Measurements from ENCODE around the gene FOXO3B. TPM values are rescaled to one million over a fixed set of nuclear protein-coding genes. Genes with fewer than 3 reads are reported as not detected.
"Not testable (repeated sequence)": the region's sequence is repeated elsewhere in the genome, so short reads cannot be mapped to it uniquely, and the experiment has no call there.

The FOXO3B gene
- 1.2 and 2.6 TPM in 2 replicates for total RNA-seq

DNA sequence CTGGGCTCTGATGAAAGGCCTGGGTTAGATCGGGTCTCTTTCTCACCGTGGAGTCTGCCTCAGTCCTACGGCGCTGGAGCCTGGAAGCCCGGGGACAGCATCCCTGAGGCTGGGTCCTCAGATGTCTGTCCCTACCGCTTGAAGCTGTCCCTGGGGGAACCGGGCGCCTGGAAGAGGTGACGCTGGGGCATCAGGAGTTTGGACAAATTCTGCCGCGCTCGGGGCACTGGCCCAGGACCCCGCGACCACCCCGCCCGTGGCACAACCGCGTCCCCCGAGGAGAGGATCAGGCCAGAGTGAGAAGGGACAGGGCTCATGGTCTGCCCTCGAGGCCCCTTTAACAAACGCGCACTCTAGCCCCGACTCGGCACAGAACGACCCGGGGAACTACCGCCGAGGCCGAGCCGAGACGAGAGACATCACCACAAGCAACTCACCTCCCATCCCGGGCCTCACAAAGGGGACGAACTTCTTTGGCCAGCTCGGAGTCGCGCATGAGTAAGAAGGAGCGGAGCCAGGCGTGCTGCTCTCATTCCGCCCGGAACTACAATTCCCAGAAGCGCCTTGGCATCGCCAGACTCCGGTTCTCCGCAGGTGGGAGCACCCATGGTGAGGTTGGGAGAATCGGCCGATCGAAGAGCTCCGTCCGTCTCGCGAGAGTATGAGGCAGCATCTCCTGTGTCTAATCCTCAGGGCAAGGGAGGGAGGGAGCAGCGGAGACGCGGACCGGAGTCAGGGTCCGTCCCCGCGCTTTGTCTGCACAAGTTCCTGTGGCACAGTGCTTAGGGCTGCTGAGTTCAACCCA is at the start of gene FOXO3B:
FOXO3B (minus strand) TSS at position 548 of the 805 bp plus-strand sequence. CDS start 663 bp downstream, outside the sequence.
- DNase-seq (ENCODE audit: low read depth): peak; percentile 85

DNA sequence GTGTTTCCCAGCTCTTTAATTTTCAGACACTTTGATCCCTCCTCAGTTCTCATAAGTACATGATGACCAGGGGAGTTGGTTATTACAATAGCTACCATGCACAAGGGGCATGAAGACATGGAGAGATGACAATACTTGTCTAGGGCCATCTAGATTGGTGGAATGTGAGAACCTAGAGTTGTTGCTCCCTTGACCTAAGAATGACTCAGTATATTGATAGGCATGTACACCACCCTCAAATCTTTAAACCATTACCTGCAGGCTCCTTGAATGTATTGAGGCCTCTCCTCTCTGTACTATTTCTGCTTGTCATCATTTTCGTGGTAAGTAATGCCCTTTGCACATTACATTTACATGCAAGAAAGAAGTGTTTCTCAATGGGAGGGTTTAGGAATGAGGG is 41.4 kb upstream of the FOXO3B start:
- peak; percentile 21 for DNase-seq (ENCODE audit: low read depth)

DNA sequence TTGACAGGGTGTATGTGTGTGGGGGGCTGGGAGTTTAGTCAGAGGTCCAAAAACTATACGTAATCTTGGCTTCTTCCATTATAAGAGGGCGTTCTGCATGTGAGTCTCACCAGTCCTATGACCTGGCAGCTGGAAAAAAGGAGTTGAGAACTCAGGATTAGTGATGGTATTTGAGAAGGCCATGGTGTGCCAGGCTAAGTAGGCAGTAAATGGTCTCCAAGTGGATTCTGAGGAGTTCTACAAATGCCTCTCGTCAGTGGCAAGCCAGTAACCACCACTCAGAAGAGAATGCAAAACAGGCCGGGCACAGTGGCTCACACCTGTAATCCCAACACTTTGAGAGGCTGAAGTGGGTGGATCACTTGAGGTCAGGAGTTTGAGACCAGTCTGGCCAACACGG is 40.5 kb upstream of the FOXO3B start:
- DNase-seq (ENCODE audit: low read depth): not testable (repeated sequence)

DNA sequence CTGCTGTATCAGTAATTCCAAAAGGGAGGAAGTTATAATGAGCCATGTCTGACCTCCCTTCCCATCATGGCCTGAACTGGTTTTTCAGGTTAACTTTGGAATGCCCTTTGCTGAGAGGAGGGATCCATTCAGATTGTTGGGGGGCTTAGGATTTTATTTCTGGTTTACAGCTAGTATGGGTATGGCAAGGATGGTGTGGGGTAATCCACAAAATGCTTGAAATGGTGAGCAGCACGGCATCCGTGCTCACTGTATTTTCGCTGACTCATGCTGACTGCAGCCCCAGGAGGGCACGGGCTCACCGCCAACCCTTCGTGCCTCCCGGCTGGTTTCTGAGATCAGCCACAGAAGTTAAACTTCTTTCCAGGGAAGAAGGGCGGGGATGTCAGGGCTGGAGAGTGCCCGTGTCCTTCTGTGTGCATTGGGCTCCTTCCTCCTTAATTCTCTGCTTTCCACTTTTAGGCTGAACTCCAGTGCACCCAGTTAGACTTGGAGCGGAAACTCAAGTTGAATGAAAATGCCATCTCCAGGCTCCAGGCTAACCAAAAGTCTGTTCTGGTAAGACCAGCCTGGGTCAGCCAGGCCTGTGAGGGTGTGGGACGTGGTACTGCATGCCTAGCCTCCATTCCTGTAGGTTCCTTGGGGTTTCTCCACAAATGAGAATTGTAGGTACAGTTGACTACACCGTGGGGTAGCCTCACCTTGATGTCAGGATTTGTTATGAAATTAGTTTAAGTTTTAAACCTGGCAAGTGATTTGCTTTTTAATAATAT is 39.8 kb upstream of the FOXO3B start:
- not testable (repeated sequence) for DNase-seq (ENCODE audit: low read depth)

DNA sequence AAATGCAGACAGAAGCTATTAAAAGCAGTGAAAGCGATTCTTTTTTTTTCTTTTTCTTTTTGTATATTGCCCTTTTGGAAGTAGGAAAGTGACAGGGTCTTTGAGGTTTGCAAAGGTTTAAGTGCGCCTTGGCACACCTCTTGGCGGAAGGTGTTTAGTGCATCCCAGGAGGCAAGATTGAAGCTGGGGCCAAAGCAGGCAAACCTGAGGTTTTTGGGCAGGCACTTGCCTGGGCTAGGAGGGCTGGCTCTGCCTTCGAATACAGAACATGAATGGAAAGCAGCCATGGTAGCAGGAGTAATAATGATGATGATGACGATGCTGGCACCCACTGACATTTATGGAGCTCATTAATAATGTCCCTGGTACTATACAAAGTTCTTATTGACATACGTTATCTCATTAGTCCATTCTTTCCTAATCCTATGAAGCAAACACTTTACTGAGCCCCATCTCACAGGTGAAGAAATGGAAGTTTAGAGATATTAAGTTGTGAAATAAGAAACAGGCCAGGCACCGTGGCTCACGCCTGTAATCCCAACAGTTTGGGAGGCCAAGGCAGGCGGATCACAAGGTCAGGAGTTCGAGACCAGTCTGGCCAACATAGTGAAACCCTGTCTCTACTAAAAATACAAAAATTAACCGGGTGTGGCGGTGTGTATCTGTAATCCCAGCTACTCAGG is 37.5 kb upstream of the FOXO3B start:
- not testable (repeated sequence) for DNase-seq (ENCODE audit: low read depth)

DNA sequence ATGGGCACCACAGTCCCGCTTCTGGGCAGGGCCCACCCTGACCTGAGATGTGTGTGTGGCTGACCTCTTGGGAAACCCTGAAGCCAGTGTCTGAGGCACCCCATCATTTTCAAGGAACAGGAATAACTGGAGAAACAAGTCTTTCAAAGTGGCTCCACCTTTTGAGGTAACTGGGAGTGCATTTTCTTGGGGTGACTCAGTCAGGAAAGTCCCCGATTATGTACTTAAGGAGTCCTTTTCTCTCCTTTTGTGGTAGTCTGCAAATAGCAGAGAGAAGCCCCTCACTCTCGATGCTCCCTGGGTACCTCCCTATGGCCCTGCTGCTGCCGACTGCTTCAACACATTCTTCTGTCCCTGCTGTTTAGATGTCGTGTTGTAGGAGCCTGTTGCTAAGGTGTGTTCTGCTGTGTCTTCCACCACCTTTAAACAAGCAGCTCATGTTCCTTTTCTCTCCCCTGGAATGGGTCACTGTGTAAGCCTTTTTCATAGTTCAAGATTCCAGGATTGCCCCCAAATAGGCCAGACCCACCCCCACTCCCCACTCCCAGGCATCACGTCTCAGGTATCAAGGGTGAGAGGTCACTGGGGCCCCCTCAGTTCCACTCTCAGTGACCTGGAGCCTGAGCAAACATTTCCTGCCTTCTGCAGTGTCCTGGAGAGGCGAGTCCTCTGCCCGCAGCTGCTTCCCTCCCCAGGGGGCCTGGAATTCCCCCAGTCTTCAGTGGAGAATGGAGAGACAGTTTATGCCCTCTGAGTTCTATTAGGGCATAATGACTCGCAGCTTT is 36.7 kb upstream of the FOXO3B start:
- DNase-seq (ENCODE audit: low read depth): peak; percentile 84

DNA sequence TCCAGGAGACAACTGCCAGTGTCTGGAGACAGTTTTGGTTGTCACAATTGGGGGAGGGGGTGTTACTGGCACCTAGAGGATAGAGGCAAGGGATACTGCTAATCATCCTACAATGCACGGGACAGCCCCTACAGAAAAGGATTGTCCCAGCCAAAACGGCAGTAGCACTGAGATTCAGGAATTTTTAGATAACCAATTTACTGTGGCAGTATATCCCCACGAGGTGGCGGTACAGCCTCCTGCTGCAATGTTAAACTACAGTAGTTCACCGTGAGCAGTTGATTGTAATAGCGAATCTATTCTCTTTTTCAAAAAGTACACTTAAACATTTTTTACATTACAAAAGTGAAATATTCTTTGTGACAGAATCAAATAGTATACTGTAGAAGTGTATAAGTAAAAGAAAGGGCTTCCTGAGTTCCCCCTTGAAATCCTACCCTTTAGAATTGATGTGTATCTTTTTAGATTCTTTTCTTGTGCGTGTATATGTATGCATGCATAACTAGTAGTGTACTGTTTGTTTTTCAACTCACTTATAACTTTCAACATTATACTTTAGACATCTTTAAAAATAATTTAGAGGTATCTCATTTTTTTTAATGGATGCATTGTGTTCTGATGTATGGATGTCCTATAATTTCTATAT is 30.4 kb upstream of the FOXO3B start:
- DNase-seq (ENCODE audit: low read depth): peak; percentile 46

DNA sequence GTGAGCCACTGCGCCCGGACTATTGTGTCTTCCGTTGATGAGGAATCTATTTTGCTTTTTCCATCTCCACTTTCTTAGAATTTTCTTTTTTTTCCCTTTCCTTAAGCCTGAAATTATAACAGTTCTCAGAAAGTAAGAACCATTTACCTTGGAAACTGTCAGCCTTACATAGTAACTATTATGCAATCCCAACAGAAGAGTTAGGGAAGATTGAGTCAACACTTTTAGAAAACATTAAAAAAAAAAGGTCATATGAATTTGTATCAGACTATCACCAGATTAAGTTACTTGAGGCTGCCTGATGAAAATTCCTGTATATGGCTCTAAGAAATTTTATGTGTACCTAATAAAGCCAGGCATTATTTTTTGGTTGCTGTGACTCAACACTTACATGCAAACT is 26.1 kb upstream of the FOXO3B start:
- not testable (repeated sequence) for DNase-seq (ENCODE audit: low read depth)

DNA sequence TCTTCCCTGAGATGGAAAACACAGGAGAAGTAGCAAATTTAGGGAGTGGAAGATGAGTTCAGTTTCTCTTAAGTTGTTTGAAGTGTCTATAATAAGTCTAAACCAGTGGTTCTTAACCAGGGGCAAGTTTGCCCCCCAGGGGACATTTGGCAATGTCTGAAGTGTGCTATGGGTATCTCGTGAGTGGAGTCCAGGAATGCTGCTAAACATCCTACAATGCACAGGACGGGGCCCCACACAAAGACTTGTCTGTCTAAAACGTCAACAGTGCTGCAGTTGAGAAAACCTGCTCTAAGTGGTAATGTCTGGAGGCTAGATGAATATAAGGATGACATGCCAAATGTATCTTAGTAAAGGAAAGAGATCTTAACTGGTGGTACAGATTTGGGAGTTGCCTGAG is 23.8 kb upstream of the FOXO3B start:
- DNase-seq (ENCODE audit: low read depth): not testable (repeated sequence)

DNA sequence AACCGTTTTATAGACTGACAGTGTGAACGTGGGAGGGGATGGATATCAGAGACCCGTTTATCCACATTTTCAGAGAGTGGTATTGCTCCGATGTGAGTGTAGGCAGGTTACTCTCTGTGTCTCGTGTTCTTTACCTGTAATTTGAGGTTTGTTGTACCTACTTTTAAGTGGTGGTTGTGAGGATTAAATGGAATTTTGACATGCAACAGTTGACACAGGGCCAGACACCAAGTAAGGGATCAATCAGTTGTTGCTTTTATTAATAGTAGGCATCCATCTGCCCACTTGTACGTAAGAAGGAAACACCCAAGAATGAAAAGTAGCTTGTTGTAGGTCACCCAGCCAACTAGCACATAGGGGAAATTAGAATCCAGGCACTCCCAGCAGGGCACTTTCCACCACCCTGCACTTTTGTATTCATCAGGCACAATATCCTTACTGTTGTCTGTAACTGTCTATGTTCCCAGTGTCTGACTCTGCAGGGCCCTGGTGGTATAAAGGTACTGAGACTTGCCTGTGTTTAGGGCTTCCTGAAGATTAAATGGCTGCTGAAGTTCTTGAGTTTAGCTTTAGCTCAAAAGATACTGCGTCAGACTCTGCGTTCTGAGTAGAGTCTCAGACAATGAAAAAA is 16.5 kb upstream of the FOXO3B start:
- DNase-seq (ENCODE audit: low read depth): not testable (repeated sequence)

DNA sequence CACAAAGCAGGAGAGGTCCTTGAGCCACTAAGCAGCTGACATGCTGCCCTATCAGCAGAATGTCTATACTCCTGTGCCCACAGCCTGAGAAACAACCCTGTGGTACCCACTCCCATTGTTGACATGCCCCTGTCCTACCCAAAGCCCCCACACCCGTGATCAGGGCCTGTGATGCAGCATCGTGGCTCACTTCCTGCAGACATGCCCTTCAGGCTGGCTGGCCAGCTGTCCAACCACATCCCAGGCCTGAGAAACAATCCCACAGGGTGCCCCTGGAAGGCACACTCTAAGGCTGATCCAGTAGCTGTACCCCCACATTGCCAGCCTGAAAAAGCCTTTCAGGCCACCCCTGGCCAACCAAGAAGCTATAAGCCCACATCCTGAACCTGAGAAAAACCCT is 13.0 kb upstream of the FOXO3B start:
- DNase-seq (ENCODE audit: low read depth): not testable (repeated sequence)

DNA sequence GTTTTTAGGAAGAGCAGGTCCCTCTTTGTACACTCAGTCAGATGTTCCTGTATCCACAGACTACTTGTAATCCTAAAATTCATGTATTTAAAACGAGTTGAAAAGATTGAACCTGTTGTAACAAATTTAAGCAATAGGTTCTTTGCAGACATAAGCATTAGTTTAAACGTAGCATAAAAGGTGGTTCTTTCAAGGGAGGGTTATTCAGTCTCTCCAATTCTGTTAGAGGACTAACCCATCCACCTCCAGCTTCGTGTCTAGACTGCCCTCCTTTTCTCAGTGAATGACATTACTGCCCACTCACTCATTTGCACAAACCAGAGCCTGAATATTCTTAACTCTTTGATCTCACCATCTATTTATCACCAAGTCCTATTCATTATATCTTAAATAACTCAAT is 554 bp upstream of the FOXO3B start:
- not testable (repeated sequence) for DNase-seq (ENCODE audit: low read depth)

DNA sequence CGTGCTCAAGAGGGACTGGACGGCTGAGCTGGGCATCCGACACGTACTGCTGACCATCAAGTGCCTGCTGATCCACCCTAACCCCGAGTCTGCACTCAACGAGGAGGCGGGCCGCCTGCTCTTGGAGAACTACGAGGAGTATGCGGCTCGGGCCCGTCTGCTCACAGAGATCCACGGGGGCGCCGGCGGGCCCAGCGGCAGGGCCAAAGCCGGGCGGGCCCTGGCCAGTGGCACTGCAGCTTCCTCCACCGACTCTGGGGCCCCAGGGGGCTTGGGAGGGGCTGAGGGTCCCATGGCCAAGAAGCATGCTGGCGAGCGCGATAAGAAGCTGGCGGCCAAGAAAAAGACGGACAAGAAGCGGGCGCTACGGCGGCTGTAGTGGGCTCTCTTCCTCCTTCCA is 4.7 kb downstream of the FOXO3B start:
- not testable (repeated sequence) for DNase-seq (ENCODE audit: low read depth)

DNA sequence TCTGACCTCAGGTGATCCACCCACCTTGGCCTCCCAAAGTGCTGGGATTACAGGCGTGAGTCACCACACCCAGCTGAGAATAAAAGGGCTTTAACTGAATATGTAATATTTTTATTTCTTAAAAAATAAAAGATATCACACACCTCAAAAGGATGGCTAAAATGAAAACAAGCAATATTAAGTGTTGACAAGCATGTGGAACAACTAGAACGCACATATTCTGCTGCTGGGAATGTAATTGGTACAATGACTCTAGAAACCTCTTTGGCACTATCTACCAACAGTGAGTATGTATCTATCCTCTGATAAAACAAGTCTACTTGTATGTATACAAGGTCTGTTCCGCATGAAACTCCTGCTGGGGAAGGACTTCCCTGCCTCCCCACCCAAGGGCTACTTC is 5.2 kb downstream of the FOXO3B start:
- DNase-seq (ENCODE audit: low read depth): not testable (repeated sequence)

DNA sequence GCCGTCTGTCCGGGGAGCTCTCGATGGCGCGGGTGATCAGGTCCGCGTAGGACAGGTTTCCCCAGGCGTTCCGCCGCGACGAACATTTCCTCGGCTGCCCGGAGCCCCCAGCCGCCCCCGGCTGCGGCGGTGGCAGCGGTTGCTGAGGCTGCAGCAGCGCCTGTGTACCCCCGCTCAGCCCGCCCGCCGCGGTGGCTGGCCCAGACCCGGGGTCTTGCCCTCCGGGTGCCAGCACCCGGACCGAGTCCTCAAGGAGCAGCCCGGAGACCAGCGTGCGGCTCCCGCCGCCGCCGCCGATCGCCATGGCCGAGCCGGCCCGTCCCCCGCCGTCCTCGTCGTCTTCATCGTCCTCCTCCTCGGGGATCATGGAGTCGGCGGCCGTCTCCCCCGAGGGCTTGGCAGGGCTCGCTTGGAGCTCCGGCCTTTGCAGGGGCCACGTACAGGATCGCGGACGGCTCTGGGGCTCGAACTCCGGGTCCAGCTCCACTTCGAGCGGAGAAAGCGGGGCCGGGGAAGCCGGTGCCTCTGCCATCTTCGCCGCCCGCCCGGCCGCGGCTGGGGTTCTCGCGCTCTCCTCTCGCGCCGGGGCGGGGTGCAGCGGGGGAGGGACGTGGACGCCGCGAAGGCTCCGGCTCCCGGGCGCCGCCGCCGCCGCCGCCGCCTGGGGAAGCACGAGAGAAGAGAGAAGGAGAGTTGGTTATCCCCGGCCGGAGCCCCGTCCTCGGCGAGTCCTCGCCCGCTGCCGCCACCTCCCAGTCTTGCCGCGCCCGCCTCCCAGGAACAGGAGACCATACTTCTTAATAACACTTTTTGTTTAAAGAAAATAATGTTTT is 9.5 kb downstream of the FOXO3B start:
- not testable (repeated sequence) for DNase-seq (ENCODE audit: low read depth)

DNA sequence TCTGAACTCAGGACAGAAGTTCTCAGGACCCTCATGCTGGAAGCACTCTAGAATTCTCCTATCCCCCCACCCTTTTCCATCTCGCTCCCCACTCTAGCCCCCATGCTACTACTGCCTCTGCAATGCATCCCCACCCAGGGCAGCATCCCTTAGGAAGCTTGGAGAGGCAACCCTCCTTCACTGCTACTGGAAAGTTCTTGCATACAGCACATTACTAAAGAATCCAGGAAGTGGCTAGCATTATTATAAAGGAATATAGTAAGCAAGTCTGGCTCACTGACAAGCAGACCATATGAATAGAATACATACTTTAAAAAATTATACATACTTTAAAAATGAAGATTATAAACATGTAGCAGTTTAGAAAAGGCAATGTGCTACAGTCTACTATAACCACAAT is 13.5 kb downstream of the FOXO3B start:
- DNase-seq (ENCODE audit: low read depth): not testable (repeated sequence)

DNA sequence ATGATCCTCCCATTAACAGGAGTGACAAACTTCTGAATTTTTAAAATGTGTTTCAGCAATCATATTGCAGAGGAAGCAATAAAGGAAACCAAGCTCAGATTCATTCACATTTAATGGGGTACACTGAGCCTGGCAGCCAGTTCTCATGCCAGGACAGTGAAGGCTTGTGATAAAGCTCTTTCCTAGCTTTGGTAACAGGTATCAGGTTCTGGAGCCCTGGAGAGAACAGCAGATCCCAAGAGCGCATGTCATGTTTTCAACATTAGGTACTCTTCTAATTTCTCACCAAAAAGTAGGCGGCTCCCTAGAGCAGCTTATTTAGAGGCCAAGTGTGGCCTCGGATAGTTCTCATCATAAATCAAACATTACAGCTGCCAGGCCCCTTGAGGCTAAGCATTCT is 14.6 kb downstream of the FOXO3B start:
- not testable (repeated sequence) for DNase-seq (ENCODE audit: low read depth)

DNA sequence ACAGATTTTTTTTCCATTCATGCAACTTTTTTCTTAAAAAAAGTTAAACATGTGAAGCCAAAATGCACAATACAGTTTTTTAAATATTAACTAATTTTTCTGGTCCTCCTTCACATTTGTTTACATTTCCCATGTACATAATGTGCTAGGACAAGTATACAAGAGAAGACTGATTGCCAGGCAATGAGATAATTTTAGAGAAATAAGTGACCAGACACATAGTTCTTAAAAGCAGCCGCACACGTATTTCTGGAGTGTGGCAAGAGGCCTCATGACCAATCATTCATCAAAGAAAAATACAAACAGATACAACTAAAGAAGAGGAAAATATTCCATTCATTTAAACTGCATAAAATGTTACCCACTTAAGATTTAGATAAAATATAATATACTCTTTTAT is 15.8 kb downstream of the FOXO3B start:
- DNase-seq (ENCODE audit: low read depth): not testable (repeated sequence)

DNA sequence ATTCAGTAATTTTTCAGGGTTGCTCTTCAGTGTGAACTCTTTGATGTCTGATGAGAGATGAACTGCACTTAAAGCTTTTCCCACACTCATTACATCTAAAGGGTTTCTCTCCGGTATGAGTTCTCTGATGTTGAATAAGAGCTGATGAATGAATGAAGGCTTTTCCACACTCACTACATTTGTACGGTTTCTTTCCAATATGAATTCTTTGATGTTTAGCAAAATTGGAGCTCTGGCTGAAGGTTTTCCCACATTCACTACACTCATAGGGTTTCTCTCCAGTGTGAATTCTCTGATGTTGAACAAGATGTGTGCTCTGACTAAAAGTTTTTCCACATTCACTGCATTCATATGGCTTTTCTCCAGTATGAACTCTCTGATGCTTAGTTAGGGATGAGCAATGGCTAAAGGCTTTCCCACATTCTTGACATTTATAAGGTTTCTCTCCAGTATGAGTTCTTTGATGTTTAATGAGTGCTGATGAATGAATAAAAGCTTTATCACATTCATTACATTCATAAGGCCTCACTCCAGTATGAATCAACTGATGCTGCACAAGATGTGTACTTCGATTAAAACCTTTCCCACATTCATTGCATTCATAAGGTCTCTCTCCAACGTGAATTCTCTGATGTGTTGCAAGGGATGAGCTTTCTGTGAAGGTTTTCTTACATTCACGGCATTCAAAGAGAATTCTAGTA is 20.0 kb downstream of the FOXO3B start:
- DNase-seq (ENCODE audit: low read depth): not testable (repeated sequence)

Measured in renal cortical epithelial cell (primary cell).